Motor neuron (in vitro differentiated cells): ENCODE data around the gene VRK3. TPM values are rescaled to one million over a fixed set of nuclear protein-coding genes. Genes with fewer than 3 reads are reported as not detected.

Experiments
- ATAC-seq, 8 experiments: fragments of 200-7000 bp; cut with Tn5 transposase; replicated peaks in 6 of 8; 2 replicates each; pipeline ENCODE4 v1.8.0; 2021; ENCODE audit warnings: mild to moderate bottlenecking in 8 of 8, moderate library complexity in 8 of 8
- H3K27ac ChIP-seq, 2 donors: fragments of 250-450 bp; sonication (Bioruptor Pico); 2 replicates each; pipeline ENCODE4 v1.9.0; 2021; ENCODE audit warnings: antibody characterized with exemption in 2 of 2, mild to moderate bottlenecking in 2 of 2, moderate library complexity in 1 of 2
- H3K4me1 ChIP-seq, 2 donors: fragments of 250-450 bp; sonication (Bioruptor Pico); replicated peaks in 1 of 2; 2 replicates each; pipeline ENCODE4 v1.6.1; 2021; ENCODE audit warnings: antibody characterized with exemption in 2 of 2, mild to moderate bottlenecking in 2 of 2, moderate library complexity in 1 of 2
- H3K4me3 ChIP-seq, 5 donors: fragments of 250-450 bp; sonication (Bioruptor Pico); 2 replicates each; pipeline ENCODE4 v1.9.0; 2021; ENCODE audit warnings: antibody characterized with exemption in 5 of 5, mild to moderate bottlenecking in 5 of 5, moderate library complexity in 4 of 5
- WGBS, 10 experiments: fragments of 450-650 bp; shearing (Covaris generic); methylation state at CpG; one replicate each; pipeline ENCODE4 v1.0.0; 2022; 5-methylcytosine and 5-hydroxymethylcytosine counted together
- in situ Hi-C, 9 experiments: fragments of 400-800 bp; cut with MboI; loops; one replicate each; pipeline ENCODE4 v1.15.0; 2021; ENCODE audit warnings: low sequenced_read_pairs in 9 of 9, low pct_unique_long_range_greater_than_20kb in 2 of 9; ENCODE audit not compliant: unreplicated experiment in 9 of 9
- total RNA-seq, 8 experiments: library from RNA; unstranded; fragments of 300-600 nt; gene quantifications; 2 replicates each; pipeline versions ENCODE4 v1.2.3 to v1.2.4, GENCODE V29; 2022

The VRK3 gene
- total RNA-seq, 8 experiments from 2014 or later, result 28.3 to 46.5 (median 34.7) TPM

- peak; percentile 77 to 87 (median 83) for ATAC-seq
- H3K27ac ChIP-seq, result peak overlapping the region; percentile 97 to 98
- H3K4me3 ChIP-seq, result peak overlapping the region; percentile 73 to 98 (median 80)
- H3K4me1 ChIP-seq, result peaks cover 20 to 25% of the 10 kb centered on the region in 2 donors
- WGBS, 10 experiments, result 0 to 29% (median 0%) methylated on average over 1 to 8 of the region's 43 CpGs; no CpG with 5 or more reads in 3 of the 10 experiments
- in situ Hi-C loops, result loop anchor here in 3 of 9 experiments (10.0 to 25.0 kb wide), 2 partner anchors 55 to 207 kb away; no protein-coding TSS in a partner anchor
Observed at GRCh38 chr19:49929611-49930482, 95.3 kb downstream of the VRK3 start.

- ATAC-seq, result peak; percentile 36 to 60 (median 46)
- peak within 1 kb of the TSS; percentile 73 to 98 (median 80) for H3K4me3 ChIP-seq
- H3K4me1 ChIP-seq, result peaks cover 26 to 32% of the 10 kb centered on the region in 2 donors
- in situ Hi-C loops, result loop anchor here in 2 of 9 experiments (25.0 kb wide), 1 partner anchor 208 kb away; no protein-coding TSS in a partner anchor
- 0% methylated on average over 2 to 8 of the region's 48 CpGs; no CpG with 5 or more reads in 6 of the 10 experiments for WGBS, 10 experiments
- peak within 1 kb of the TSS; percentile 97 to 98 for H3K27ac ChIP-seq
Observed at GRCh38 chr19:49929121-49929610, 96.0 kb downstream of the VRK3 start, which contains the start of the genes ATF5 and NUP62. ATF5 (plus strand) TSS chr19:49929205; CDS start chr19:49930851, 1,646 bp downstream. NUP62 (minus strand) TSS chr19:49929504; CDS start chr19:49909807, 19,697 bp downstream.

- peak overlapping the region in 3 of 5 donors; percentile 73 to 86 (median 75) for H3K4me3 ChIP-seq
- no peak for ATAC-seq
- 67 to 100% (median 81%) methylated on average over 3 to 9 of the region's 14 CpGs; no CpG with 5 or more reads in 1 of the 10 experiments for WGBS, 10 experiments
- in situ Hi-C loops, result loop anchor here in 2 of 9 experiments (25.0 kb wide), 1 partner anchor 210 kb away; no protein-coding TSS in a partner anchor
- H3K4me1 ChIP-seq, result peaks cover 41 to 43% of the 10 kb centered on the region in 2 donors
- H3K27ac ChIP-seq, result peak overlapping the region; percentile 97 to 98
Observed at GRCh38 chr19:49927526-49928264, 97.5 kb downstream of the VRK3 start.

GRCh38 chr19:49926515-49926914, 98.7 kb downstream of the VRK3 start:
- Histone ChIP-seq H3K27ac (no peak overlapping the region), H3K4me1 (peaks cover 43 to 46% of the 10 kb centered on the region in 2 donors), H3K4me3 (no peak overlapping the region)
- no peak for ATAC-seq
- in situ Hi-C loops, result loop anchor here in 2 of 9 experiments (25.0 kb wide), 1 partner anchor 211 kb away; no protein-coding TSS in a partner anchor
- WGBS, 10 experiments, result 67 to 100% (median 91%) methylated on average over 1 to 5 of the region's 10 CpGs; no CpG with 5 or more reads in 2 of the 10 experiments

Other genes starting within 250 kb of the VRK3 start
- 10 to 100 TPM in 7 of 8 experiments, 1 to 10 TPM in 1; 9.9 to 27.1 (median 16.2) TPM for gene FUZ, start 212.1 kb downstream of the VRK3 start, total RNA-seq
- gene MED25, start 207.1 kb downstream of the VRK3 start, total RNA-seq, result 10 to 100 TPM; 16.4 to 38.0 (median 24.5) TPM
- 100 to 1,000 TPM in 7 of 8 experiments, 10 to 100 TPM in 1; 60.1 to 215 (median 135) TPM for gene PTOV1, start 174.2 kb downstream of the VRK3 start, total RNA-seq
- 10 to 100 TPM; 22.8 to 85.2 (median 29.9) TPM for gene PNKP, start 157.8 kb downstream of the VRK3 start, total RNA-seq
- 10 to 100 TPM in 7 of 8 experiments, 1 to 10 TPM in 1; 8.2 to 59.3 (median 18.3) TPM for gene AKT1S1, start 148.0 kb downstream of the VRK3 start, total RNA-seq
- 10 to 100 TPM; 14.3 to 31.0 (median 19.8) TPM for gene TBC1D17, start 147.7 kb downstream of the VRK3 start, total RNA-seq
- gene IL4I1, start 128.5 kb downstream of the VRK3 start, total RNA-seq, result under 1 TPM; 0.21 to 0.99 (median 0.35) TPM
- gene ATF5, start 96.2 kb downstream of the VRK3 start, total RNA-seq, result 100 to 1,000 TPM in 2 of 8 experiments, 10 to 100 TPM in 6; 16.7 to 141 (median 52.8) TPM
- gene NUP62, start 95.9 kb downstream of the VRK3 start, total RNA-seq, result 10 to 100 TPM; 26.2 to 67.4 (median 31.6) TPM
- under 1 TPM in 3 of 8 experiments, not detected in 5; 0.09 to 0.13 (median 0.09) TPM for gene SIGLEC11, start 64.2 kb downstream of the VRK3 start, total RNA-seq
- gene ZNF473, start 633 bp upstream of the VRK3 start, total RNA-seq, result 10 to 100 TPM in 3 of 8 experiments, 1 to 10 TPM in 5; 7.5 to 12.7 (median 8.9) TPM
- not detected for gene IZUMO2, start 137.9 kb upstream of the VRK3 start, total RNA-seq
- gene MYH14, start 178.2 kb upstream of the VRK3 start, total RNA-seq, result 1 to 10 TPM in 3 of 8 experiments, under 1 TPM in 5; 0.18 to 2.2 (median 0.54) TPM